GM10248 (cell line): ENCODE results near the gene GFPT1.

Experiments used
- CTCF ChIA-PET: fragments of 300-600 bp; sonication (Branson Sonifier 250); formaldehyde crosslinking; extraction: SDS; loops from one replicate; lab custom pipeline; 2021; ENCODE audit warnings: antibody characterized with exemption; lab: Yijun Ruan, JAX
- POLR2A ChIA-PET: fragments of 350-650 bp; sonication (Branson Sonifier 250); formaldehyde crosslinking; extraction: SDS; loops from one replicate; lab custom pipeline; 2020; ENCODE audit warnings: antibody characterized with exemption; lab: Yijun Ruan, JAX
- DNase-seq: peaks from one replicate; pipeline ENCODE4 v3.0.0; 2012; ENCODE audit errors: extremely low spot score
- TF ChIP-seq, protein P1 (sequence below): IDR thresholded peaks from 2 replicates; pipeline ENCODE4 v1.5.1; 2012; ENCODE audit warnings: mild to moderate bottlenecking, low read depth; ENCODE audit errors: extremely low read depth, missing control alignments, control extremely low read depth

Gene GFPT1

DNA sequence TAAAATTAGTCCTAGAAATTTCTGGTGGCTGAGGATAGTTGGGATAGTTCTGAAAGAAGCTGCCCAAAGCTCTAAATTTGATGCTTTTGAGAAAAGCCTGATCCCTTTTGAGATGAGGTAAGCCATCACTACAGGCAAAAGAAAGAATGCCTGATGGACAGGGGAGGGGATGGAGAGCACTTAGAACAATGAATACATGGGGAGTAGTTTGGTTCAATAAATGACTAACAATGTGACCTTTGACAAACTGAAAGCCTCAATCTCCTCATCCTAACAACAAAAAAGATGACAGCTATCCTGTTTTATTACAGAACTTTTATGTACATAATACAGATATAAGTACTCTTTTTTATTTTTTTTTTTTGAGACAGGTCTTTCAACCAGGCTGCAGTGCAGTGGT, 42.7 kb downstream of the GFPT1 start:
- TF ChIP-seq, protein P1, sequence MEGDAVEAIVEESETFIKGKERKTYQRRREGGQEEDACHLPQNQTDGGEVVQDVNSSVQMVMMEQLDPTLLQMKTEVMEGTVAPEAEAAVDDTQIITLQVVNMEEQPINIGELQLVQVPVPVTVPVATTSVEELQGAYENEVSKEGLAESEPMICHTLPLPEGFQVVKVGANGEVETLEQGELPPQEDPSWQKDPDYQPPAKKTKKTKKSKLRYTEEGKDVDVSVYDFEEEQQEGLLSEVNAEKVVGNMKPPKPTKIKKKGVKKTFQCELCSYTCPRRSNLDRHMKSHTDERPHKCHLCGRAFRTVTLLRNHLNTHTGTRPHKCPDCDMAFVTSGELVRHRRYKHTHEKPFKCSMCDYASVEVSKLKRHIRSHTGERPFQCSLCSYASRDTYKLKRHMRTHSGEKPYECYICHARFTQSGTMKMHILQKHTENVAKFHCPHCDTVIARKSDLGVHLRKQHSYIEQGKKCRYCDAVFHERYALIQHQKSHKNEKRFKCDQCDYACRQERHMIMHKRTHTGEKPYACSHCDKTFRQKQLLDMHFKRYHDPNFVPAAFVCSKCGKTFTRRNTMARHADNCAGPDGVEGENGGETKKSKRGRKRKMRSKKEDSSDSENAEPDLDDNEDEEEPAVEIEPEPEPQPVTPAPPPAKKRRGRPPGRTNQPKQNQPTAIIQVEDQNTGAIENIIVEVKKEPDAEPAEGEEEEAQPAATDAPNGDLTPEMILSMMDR, result no peak
- CTCF ChIA-PET, result interaction anchor here (1.2 kb wide), 1 partner anchor 13 kb away, joined by 3 read pairs; no protein-coding TSS in a partner anchor
- POLR2A ChIA-PET, result no interaction called here
- DNase-seq, result no peak

DNA sequence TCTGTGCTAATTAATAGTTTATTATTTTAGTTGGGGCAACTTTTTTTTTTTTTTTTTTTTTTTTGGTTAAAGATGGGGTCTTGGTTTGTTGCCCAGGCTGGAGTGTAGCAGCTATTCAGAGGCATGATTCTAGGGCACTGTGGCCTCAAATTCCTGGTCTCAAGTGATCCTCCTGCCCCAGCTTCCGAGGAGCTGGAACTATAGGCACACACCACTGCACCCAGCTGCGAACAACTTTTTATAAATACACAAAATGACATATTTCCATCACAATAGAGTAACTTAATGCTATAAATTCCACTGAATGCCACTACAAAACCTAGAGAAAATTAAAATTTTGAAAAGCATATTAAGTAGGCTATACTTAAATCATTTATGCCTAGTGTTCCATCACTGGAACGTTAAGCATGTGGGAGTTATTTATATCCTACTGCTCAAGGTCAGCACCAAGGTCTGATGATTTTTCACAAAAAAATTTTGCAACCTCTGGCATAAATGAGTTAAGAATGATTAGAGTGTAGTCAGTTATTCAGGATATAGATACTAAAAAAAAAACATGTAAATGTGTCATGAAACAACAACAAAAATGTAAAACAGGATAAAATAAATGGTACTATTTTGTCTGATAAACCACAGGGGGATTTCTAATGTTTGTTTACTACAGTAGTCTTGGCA, 46.8 kb downstream of the GFPT1 start:
- DNase-seq, result no peak
- TF ChIP-seq, protein P1, result no peak
- ChIA-PET POLR2A (no interaction called here), CTCF (no interaction called here)

DNA sequence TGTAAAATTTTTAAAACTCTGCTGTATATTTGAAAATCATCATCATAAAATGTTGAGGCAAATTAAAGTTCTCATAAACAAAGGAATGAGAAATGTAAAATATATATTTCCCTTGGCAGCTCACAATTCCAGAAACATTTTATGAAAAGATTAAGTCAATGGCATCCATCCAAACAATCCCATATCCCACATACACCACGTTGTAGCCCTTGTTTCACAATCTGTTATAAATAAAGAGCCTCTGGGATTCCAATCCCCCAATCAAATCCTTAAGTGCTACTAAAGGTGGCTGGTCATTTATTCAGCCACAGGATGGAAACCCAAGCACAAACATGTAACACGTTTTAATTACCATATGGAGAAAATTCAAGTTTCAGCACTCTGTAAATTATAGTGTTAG, 51.7 kb downstream of the GFPT1 start:
- POLR2A ChIA-PET, result no interaction called here
- CTCF ChIA-PET, result no interaction called here

DNA sequence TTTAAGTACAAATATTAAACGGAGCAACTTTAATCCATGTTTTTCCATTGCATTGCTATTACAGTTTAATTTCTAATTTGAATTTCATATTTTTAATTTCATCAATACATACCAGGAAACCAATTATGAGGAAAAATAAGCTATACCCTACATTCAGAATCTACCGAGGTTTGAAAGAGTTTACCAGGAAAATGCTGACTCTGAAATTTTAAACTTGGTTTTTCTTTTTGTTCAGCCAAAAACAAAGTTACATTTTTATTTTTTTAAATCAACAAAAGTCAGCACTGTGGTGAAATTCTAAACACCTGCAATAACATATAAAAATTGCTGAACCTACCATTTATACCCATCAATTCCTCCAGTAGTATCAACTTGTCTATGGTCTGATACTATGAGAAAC, 53.7 kb downstream of the GFPT1 start:
- TF ChIP-seq, protein P1, result no peak
- ChIA-PET POLR2A (no interaction called here), CTCF (no interaction called here)
- DNase-seq, result no peak

More for the DNA sequence above, 51.7 kb downstream of the GFPT1 start:
- TF ChIP-seq, protein P1, result no peak
- no peak for DNase-seq

DNA sequence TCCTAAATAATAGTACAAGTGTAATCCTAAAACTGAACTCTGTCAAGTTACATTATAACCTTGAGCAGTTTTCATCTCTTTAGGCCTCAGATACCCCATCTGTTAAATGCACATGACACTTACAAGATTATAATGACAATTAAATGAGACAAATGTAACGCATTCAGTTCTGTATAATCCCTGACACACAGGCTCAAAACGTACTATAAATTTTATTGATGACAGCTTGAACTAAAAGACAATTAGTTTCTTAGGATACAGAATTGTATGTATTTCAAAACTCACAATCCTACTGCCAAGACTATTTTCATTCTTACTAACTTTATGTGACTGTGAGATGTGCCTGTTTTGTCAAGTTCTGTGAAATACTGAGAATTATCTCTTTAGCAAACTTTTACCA, 56.2 kb downstream of the GFPT1 start:
- DNase-seq, result no peak
- ChIA-PET POLR2A (no interaction called here), CTCF (no interaction called here)
- TF ChIP-seq, protein P1, result no peak

DNA sequence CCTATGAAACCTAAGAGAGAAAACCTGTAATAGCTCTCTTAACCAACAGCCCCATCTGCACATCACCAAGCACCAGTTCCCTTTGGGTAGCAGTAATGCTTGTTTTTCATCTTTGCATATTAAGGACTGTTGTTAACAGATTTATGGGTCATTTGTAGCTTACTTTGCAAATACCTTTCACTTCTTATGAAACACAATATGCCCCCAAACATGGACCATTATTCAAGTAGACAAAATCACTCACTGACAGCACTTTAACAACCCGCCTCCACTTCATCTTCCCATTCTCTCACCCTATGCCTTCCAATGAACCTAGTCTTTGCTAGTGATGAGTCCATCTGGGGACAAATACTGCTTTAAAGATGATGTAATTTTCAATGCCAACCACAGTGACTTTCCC, 64.4 kb downstream of the GFPT1 start:
- ChIA-PET POLR2A (no interaction called here), CTCF (interaction anchor here (1.0 to 1.4 kb wide), 3 partner anchors 16 to 53 kb away, joined by 3 to 5 read pairs (median 4); no protein-coding TSS in a partner anchor)
- TF ChIP-seq, protein P1, result no peak
- no peak for DNase-seq
